Astrocyte of the spinal cord (primary cell): ENCODE measurements around the gene DAZAP1.

Experiments
- DNase-seq: peaks from one replicate; pipeline ENCODE4 v3.0.0; 2011; ENCODE audit warnings: low read depth, low spot score
- H3K4me3 ChIP-seq: 2 replicates; pipeline ENCODE4 v1.5.1; 2011; ENCODE audit warnings: low read depth, mild to moderate bottlenecking, low read length, moderate library complexity
- in situ Hi-C: cut with HindIII; loops from 2 replicates; pipeline ENCODE4 v1.10.0; 2017; ENCODE audit warnings: low sequenced_read_pairs
- TF ChIP-seq, protein P1 (sequence below): IDR thresholded peaks from 2 replicates; pipeline ENCODE4 v1.5.1; 2012; ENCODE audit warnings: low read depth, mild to moderate bottlenecking, low read length, inconsistent platforms

Gene DAZAP1

DNA sequence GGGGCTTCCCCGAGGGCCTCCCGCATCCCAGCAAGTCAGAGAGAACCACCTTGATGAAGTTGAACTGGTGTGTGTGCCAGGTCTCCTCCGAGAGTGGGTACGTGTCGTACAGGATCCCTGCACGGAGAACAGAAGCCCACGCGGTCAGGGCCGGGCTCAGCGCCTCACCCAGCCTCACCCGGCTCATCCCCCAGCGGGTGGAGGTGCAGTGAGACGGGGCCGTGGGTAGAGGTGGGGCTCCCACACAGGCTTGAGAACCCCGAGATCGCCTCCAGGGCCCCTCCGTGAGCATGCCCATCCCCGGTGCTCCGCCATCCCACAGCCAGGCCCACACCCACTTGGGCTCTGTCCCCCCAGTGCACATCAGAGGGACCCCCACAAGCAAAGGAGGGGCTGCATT is 8.3 kb upstream of the DAZAP1 start:
- TF ChIP-seq, protein P1, sequence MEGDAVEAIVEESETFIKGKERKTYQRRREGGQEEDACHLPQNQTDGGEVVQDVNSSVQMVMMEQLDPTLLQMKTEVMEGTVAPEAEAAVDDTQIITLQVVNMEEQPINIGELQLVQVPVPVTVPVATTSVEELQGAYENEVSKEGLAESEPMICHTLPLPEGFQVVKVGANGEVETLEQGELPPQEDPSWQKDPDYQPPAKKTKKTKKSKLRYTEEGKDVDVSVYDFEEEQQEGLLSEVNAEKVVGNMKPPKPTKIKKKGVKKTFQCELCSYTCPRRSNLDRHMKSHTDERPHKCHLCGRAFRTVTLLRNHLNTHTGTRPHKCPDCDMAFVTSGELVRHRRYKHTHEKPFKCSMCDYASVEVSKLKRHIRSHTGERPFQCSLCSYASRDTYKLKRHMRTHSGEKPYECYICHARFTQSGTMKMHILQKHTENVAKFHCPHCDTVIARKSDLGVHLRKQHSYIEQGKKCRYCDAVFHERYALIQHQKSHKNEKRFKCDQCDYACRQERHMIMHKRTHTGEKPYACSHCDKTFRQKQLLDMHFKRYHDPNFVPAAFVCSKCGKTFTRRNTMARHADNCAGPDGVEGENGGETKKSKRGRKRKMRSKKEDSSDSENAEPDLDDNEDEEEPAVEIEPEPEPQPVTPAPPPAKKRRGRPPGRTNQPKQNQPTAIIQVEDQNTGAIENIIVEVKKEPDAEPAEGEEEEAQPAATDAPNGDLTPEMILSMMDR, result no peak
- no peak for DNase-seq
- in situ Hi-C loops, result no loop called here
- no peak overlapping the region for H3K4me3 ChIP-seq

DNA sequence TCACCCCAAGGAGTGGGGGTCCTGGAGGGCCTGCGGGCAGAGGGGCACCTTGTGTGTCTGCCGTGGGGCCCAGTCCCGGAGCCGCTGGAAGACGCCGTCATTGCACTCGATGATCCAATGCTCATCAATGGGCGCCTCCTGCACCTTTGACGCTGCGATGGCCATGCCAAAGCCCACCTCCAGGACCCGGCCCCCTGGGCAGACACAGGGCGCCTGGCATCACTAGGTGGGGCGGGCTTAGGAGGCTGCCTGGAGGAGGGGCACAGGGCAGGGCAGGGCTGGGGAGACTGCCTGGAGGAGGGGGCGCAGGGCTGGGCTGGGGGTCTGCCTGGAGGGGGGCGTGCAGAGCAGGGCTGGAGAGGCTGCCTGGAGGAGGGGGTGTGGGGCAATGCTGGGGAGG is 7.6 kb upstream of the DAZAP1 start:
- TF ChIP-seq, protein P1, result no peak
- in situ Hi-C loops, result no loop called here
- no peak for DNase-seq
- no peak overlapping the region for H3K4me3 ChIP-seq

DNA sequence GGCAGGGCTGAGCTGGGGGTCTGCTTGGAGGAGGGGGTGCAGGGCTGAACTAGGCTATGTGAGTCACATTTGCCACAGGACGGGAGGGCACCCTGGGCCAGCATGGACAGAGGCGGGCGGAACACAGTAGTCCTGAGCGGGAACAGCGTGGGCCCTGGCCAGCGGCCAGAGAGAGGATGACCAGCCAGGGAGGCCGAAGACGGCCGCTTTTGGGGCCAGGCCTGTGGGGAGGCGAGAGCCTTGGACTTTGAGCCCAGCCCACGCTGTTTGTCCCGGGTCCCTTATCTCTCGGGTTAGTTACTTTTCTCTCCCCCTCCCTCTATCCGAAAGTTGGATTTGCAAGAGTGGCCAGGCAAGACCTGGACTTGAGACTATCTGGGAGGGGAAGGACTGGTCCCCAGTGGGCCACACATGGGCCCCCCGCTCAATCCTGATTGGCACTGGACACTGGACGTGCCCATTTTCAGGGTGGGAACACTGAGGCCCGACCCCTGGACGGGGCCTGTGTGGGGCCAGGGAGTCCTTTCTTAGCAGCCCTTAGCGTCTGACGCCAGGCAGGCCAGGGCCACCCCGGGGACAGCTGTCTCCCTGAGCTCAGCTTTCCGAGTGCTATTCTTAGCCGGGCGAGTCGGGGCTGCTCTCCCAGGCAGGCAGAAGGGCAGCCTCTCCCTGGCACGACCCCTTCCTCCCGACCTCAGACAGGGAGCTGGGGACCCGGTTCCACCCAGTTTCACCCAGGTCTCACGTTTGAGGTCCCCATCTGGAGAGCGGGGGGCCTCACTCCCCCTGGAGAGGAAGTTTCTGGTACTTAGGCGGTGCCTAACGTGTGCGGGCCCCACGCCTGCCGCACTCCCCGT is 6.9 kb upstream of the DAZAP1 start:
- DNase-seq, result no peak
- TF ChIP-seq, protein P1, result no peak
- in situ Hi-C loops, result no loop called here
- peak overlapping the region; percentile 51 for H3K4me3 ChIP-seq

DNA sequence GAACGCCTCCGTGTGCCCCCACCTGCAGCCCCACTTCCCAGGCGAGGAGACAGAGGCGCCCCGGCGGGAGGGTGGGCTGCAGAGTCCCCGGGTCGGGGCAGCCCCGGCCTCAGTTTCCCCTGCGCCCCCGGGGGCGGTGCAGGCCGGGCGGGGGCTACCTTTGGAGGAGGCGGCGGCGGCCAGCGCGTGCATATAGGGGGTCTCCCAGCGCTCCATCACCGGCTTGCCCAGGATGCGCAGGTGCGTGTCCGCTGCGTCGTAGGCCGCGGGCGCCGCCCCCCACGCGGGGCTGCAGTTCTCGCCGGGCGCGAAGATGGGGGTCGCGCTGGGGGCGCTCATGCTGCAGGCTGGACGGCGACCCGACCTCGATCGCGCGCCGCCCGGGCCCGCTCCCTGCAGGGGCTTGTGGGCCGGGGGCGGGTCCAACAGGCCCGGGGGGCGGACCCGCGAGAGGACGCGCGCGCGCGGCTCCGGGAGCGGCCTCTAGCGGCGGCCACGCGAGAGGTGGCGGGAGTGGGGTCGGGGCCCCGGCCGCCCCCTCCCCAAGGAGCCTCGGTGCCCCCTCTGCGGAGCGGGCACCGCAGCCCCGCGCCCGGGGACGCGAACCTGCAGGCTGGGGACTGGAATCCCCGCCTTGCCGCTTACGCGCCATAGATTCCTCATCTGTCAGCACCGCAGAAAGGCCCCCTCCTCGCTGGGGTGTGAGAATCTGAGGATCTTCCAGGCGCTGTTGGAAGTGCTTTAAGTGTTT is 6.1 kb upstream of the DAZAP1 start, which contains the start of gene GAMT:
TSS of gene GAMT (minus strand) at position 405 of the 751 bp plus-strand sequence. CDS start at position 339, 66 bp downstream.
- peak within 1 kb of the TSS; percentile 51 for H3K4me3 ChIP-seq
- in situ Hi-C loops, result no loop called here
- TF ChIP-seq, protein P1, result peak; percentile 20
- DNase-seq, result no peak

DNA sequence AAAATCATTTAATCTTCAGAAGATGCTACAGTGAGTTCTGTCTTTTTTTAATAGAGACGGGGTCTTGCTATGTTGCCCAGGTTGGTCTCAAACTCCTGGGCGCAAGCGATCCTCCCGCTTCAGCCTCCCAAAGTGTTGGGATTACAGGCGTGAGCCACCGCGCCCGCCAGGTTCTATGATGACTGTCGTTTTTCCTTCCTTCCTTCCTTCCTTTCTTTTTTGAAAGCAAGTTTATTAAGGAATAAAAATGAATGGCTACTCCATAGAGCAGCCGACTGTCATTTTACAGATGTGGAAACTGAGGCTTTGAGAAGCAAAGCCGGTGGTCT is 5.5 kb upstream of the DAZAP1 start:
- in situ Hi-C loops, result no loop called here
- TF ChIP-seq, protein P1, result no peak
- H3K4me3 ChIP-seq, result peak overlapping the region; percentile 51
- DNase-seq, result no peak

DNA sequence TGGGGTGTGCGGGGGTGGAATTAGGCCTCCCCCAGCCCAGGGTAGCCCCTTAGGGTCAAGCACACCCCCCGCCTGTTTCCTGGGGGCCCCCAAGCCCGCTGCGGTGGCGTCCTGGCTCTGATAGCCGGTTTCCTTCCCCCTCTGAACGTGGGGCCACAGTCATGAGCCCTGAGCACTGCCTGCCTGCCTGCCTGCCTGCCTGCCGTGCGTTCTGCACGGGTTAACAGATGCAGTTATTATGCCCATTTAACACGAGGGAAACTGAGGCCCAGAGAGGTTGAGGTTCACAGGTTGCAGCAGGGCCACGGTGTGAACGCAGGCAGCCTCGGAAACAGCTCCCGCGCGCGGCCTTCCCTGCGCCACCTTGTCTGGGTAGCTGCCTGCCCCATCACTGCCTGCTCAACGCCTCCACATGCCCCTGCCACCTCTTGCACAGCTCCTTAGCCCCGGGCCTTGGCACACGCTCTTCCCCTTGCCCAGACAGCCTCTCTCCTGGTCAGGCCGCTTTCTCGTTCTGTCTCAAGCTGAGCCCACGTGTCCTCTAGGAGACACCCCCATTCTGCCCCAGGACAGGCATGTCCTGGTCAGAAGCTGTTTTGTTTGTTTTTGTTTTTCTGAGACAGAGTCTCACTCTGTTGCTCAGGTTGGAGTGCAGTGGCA is 4.8 kb upstream of the DAZAP1 start:
- no peak for DNase-seq
- TF ChIP-seq, protein P1, result no peak
- H3K4me3 ChIP-seq, result no peak overlapping the region
- in situ Hi-C loops, result no loop called here
